Measurements from ENCODE around the gene SCMH1.

The SCMH1 gene

GRCh38 chr1:41282679-41283317, 40.7 kb upstream of the SCMH1 start:
- peak; percentile 41 for DNase-seq (ENCODE audit: low read depth)
- peak; percentile 97 for TF ChIP-seq CTCF (conservative IDR thresholded peaks at IDR 0.05; ENCODE audit: low read depth, low read length)
- no peak overlapping the region for H3K4me3 ChIP-seq (ENCODE audit: low read depth, low read length)

DNA sequence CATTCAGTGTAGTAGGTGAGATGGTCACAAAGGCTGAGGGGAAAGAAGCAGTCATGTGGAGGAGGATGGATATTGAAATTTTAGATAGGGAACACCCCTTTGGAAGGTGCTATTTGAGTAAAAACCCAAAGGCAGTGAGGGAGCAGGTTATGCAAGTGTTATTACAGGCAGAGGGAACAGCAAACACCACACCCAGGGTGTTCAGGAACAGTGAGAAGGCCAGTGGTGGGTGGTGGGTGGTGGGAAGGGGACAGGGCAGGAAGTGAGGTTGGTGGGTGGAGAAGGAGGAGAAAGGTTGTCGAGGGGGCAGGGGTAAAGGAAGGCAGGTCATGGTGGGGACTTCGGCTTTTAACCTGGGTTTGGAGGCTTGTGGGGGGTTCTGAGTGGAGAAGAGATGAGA, 39.2 kb upstream of the SCMH1 start:
- no peak overlapping the region for H3K4me3 ChIP-seq (ENCODE audit: low read depth, low read length)
- DNase-seq (ENCODE audit: low read depth) = no peak
- no peak for TF ChIP-seq CTCF (conservative IDR thresholded peaks at IDR 0.05; ENCODE audit: low read depth, low read length)

DNA sequence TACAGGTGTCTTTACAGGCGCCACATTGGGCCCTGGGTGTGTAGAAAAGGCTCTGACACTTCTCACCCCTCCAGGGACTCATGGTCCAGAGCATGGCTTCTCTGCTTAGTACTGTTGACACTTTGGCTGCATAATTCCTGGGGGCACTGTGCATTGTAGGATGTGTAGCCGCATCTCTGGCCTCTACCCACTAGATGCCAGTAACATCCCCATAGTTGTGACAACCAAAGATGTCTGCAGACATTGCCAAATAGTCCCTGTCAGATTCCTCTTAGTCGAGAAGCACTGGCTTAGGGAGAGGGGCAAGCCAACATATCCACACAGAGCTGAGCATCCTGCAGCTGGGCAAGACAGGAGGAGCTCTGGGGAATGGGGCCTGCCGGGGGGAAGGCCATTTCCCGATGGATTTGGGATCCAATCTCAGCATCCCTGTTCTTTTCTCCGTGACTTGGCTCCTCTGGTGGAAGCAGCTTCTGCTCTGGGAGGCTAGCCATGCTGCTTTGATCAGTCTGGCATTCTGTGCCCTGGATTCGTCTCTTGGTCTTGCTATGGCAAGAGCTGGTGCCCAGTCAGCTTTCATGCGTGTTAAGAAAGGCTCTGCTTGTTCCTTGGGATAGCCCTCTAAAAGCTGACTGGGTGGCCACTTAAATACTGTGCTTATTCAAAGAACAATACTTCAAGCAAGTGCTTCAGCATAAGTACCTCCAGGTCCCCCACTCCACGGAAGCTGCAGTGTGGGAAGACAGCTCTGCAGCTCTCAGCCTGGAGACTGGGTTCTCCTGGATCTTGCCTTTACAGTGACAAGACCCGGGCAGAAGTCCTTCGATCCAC, 38.3 kb upstream of the SCMH1 start:
- TF ChIP-seq CTCF (conservative IDR thresholded peaks at IDR 0.05; ENCODE audit: low read depth, low read length) = no peak
- no peak for DNase-seq (ENCODE audit: low read depth)
- H3K4me3 ChIP-seq (ENCODE audit: low read depth, low read length) = no peak overlapping the region

GRCh38 chr1:41278076-41278475, 36.0 kb upstream of the SCMH1 start:
- no peak overlapping the region for H3K4me3 ChIP-seq (ENCODE audit: low read depth, low read length)
- DNase-seq (ENCODE audit: low read depth) = no peak
- TF ChIP-seq CTCF (conservative IDR thresholded peaks at IDR 0.05; ENCODE audit: low read depth, low read length) = no peak

- TF ChIP-seq CTCF (conservative IDR thresholded peaks at IDR 0.05; ENCODE audit: low read depth, low read length) = no peak
- DNase-seq (ENCODE audit: low read depth) = no peak
- no peak overlapping the region for H3K4me3 ChIP-seq (ENCODE audit: low read depth, low read length)
Measured at GRCh38 chr1:41277371-41277975, 35.4 kb upstream of the SCMH1 start.

DNA sequence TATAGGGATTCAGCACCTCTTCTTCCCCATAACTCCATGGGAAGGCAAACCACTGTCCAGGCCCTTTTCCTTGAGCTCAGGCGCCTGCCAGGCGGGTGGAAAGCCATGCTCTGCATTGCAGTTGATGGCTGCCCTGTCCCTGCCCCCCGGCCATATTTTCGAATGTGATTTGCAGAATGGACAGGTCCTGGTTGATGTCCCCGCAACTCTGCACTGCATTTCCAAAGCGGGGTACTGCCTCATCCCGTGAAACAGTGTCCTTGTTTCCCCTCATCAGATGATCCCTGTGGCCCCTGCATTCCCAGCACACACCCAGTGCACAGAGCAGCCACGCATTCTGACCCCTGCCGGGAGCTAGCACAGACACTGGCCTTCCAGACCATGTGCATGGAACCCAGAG, 33.7 kb upstream of the SCMH1 start:
- no peak for DNase-seq (ENCODE audit: low read depth)
- H3K4me3 ChIP-seq (ENCODE audit: low read depth, low read length) = no peak overlapping the region
- no peak for TF ChIP-seq CTCF (conservative IDR thresholded peaks at IDR 0.05; ENCODE audit: low read depth, low read length)
